ENCODE measurements around the gene TUT1.
A peak's percentile ranks its signal among the peaks of the same experiment; 100 is the strongest.
"Not testable (repeated sequence)": the region's sequence is repeated elsewhere in the genome, so short reads cannot be mapped to it uniquely, and the experiment has no call there.

Gene TUT1

GRCh38 chr11:62591448-62592145 is at the start of gene TUT1:
Gene TUT1 (minus strand): TSS chr11:62591523. CDS start chr11:62591485, 38 bp downstream.
- peak; percentile 88 to 98 for DNase-seq (ENCODE audit: low read depth in 1 of 2, low spot score in 1 of 2)

- DNase-seq (ENCODE audit: low read depth in 1 of 2, low spot score in 1 of 2), result no peak
Measured at GRCh38 chr11:62632492-62632891, 41.2 kb upstream of the TUT1 start.

DNA sequence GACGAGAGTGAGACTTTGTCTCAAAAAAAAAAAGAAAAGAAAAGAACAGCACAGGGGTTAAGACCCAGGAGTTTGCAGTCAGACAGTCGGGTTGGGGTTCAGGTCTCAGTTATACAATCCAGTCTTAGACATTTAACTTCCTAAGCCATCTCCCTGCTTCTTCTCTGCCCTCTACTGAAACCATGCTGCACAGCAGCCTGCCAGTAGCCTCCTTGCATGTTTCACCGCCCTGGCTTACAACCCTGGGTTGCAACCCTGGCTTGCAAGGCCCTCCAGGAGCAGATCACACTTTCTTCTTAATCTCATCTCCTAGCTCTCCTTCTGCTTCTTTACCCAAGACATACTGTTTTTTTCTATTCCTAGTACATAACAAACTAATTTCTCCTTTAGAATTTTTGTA is 36.4 kb upstream of the TUT1 start:
- no peak for DNase-seq (ENCODE audit: low read depth in 1 of 2, low spot score in 1 of 2)

DNA sequence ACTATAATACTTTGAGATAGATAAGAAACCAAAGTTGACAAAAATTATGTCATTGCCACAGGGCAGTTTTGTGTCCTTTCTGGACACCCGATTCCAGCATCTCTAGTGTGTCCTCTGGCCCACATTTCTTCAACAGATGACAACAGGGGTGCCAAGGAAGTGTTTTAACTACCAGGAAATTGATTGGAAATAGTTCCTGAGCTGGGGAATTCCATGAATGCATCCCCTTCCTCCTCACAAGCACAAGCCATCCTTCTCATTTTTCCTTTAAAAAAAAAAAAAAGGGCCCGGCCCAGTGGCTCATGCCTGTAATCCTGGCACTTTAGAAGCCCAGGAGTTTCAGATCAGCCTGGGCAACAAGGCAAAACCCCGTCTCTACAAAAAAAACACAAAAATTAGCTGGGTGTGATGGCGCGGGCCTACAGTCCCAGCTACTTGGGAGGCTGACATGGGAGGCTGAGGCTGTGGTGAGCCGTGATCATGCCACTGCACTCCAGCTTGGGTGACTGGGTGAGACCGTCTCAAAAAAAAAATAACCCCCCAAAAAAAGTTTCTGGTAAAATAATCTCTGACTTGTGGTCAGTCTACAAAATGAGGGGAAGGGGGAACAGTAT is 31.3 kb upstream of the TUT1 start:
- DNase-seq (ENCODE audit: low read depth in 1 of 2, low spot score in 1 of 2), result no peak

DNA sequence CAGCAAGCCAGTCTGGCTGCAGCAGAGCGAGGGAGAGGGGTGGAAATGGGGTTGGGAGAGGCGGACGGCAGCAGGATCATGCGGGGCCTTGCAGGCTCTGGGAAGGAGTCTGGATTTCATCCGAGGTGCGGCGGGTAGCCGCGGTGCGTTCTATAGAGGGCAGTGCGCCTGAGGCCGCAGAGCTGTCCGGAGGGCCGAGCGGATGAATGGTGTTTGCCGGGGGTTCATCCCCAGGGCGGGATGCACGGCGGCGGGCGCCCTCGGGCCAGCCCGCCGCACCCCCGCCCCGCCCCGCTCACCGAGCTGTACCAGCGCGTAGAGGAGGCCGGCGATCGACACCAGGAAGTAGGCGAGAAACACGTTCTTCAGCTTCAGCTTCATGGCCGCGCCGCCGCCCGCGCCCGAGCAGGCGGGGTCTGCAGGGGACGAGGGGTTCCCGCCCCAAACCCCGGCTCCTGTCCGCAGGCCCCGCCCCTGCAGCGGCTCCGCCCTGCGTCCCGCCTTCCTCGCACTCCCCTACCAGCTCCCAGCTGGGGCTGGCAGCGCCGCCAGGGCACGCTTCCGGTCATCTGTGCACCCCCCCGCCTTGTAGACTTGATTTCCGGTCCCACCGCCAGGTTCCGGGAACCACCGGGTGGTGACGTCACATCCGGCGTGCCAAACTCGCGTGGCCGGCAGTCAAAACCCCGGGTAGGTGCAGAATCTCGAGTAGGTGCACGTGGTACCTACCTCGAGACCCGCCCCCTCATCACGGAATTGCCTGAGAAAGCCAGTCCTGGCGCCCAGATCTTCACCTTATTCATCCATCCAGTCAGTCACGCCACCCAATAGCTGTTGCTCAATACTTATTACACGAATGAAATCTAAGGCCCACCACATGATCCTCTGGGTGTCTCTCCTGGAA is 30.5 kb upstream of the TUT1 start, which contains the start of gene B3GAT3:
Gene B3GAT3, minus strand, starts transcription at position 420 of the 904 bp plus-strand sequence. Its CDS starts 39 bp downstream, at position 381.
- DNase-seq (ENCODE audit: low read depth in 1 of 2, low spot score in 1 of 2), result peak; percentile 93 to 97

DNA sequence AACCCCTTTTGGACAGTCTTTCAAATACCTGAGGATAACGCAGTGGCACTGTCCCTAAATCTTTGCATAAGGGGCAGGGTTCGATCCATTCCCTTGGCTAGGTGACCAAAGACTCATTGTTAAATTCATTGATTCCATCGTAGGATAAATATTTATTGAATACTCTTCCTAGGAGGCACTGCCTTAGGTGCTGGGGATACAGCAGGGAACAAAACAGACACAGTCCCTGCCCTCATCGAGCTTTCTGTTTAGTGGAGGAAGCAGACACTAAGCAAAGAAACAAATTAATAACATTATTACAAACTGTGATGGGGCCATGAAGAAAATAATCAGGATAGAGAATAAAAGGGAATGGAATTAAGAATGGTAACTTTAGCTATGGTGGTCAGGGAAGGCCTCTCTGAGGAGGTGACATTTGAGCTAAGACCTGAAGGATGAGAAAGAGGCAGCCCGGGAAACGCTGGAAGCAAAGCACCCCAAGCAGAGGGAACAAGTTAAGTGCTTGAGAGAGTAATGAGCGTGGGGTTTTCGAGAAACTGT is 29.8 kb upstream of the TUT1 start:
- DNase-seq (ENCODE audit: low read depth in 1 of 2, low spot score in 1 of 2), result no peak

DNA sequence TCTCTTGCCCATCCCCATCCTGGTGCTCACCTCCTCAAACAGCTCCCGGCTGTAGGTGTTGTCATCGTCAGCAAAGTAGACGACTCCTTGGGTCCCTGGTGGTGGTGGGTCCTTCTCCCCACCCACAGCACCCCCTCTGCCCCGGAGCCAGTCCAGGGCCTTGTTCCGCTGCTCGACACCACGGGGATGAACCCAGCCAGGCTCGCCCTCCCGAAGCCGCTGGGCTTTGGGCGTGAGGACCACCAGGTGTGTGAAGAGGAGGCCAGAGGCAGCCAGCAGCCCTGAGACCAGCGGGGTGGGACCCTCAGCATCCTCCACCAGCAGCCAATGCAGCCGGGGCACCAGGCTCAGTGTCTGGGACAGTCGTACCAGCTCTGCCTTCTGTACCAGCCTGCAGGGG is 25.6 kb upstream of the TUT1 start:
- DNase-seq (ENCODE audit: low read depth in 1 of 2, low spot score in 1 of 2), result not testable (repeated sequence)

GRCh38 chr11:62615521-62615920 is 24.2 kb upstream of the TUT1 start:
- DNase-seq (ENCODE audit: low read depth in 1 of 2, low spot score in 1 of 2), result no peak

DNA sequence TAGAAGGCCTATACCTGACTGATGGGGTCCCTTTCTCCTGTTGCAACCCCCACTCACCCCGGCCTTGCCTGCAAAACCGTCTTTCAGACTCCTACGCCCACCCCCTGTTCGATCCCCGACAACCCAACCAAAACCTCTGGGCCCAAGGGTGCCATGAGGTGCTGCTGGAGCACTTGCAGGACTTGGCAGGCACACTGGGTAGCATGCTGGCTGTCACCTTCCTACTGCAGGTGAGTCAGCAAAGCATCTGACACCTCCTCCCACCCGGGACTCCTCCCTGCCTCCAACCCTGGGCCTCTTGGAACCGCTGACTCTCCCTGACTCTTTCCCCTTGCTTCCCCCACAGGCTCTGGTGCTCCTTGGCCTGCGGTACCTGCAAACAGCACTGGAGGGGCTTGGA is 23.0 kb upstream of the TUT1 start:
- peak in 1 of 2 donors; percentile 56 for DNase-seq (ENCODE audit: low read depth in 1 of 2, low spot score in 1 of 2)

DNA sequence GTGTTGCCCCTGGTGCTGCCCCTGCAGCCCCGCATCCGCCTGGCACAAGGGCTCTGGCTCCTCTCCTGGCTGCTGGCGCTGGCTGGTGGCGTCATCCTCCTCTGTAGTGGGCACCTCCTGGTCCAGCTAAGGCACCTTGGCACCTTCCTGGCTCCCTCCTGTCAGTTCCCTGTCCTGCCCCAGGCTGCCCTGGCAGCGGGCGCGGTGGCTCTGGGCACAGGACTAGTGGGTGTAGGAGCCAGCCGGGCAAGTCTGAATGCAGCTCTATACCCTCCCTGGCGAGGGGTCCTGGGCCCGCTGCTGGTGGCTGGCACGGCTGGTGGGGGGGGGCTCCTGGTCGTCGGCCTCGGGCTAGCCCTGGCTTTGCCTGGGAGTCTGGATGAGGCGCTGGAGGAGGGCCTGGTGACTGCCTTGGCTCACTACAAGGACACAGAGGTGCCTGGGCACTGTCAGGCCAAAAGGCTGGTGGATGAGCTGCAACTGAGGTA is 22.0 kb upstream of the TUT1 start:
- no peak for DNase-seq (ENCODE audit: low read depth in 1 of 2, low spot score in 1 of 2)

DNA sequence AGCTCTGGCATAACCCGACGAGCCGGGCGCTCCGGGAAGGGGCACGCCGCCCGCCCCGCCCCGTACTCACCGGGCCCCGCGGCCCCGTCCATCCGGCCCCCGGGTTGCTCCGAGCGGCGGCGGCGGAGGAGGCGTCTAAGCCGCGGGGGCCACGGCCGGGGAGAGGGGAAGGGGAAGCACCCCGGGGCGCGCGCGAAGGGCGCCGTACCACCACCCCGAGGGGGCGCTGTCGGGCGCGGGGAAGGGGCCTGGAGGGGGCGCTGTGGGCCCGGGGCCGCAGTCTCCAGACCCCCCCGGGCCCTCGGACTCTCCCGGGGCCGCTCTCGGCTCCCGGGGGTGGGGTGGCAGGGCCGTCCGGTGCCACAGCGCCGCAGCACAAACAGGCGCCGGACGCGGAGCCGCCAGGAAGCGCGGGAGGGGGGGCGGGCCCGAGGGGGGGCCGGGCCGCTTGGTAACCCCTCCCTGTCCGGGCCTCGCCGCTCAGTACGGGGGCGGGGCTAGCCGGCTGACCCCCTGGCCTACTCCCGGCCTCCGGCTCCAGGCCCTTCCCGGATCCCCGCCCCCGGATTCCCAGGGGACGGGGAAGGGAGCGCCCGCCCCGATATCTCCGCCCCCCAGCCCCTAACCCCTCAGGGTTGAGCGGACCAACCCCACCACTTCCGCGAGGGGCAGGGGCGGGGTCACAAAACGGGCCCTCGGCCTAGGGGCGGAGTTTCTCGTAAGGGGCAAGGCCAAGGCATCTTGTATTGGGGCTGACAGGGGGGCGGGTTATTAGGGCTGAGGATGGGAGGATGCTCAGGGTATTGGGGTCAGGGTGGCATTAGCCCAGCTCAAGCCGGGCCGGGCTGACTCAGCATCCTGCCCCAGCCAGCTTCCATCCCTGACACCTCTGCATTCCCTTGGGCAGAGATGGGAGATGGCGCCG is 21.3 kb upstream of the TUT1 start, which contains the start of the genes EML3 and ROM1:
Gene EML3, minus strand, starts transcription at position 410 of the 925 bp plus-strand sequence. Its CDS starts 318 bp downstream, at position 92.
Gene ROM1, plus strand, starts transcription at position 892 of the 925 bp plus-strand sequence. Its CDS starts 25 bp downstream, at position 917.
- DNase-seq (ENCODE audit: low read depth in 1 of 2, low spot score in 1 of 2), result peak; percentile 79 to 80

DNA sequence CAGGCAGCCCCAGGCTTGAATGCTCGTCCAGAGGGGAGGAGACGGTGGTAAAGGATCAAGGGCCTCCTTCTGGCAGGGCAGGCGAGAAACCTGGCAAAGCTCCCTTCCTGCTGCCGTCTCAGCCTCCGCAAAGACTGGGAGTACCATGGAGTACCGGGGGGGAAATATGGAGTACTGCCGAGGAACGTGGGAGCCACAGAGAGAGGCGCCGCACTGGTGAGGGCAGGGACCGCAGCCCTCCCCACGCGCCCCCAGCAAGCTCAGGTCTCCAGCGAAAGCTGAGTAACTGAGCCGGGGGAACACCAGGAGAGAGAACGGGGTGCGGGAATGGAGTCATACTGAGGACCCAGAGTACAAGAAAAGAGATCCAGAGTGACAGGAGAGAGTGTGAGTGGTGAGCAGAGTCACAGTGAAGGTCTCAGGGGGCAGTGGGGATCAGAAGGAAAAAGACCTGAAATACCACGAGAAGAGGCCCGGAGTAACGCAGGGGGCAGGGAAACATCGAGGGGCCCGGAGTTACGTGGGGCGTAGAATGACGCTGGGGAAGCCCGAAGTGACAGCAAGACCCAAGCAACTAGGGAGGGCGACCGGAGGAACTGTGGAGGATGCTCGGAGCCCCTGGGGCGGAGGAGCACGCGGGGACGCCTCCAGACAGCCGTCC is 20.5 kb upstream of the TUT1 start:
- peak in 1 of 2 donors; percentile 51 for DNase-seq (ENCODE audit: low read depth in 1 of 2, low spot score in 1 of 2)

GRCh38 chr11:62610814-62611704 is 19.7 kb upstream of the TUT1 start:
- DNase-seq (ENCODE audit: low read depth in 1 of 2, low spot score in 1 of 2), result no peak

DNA sequence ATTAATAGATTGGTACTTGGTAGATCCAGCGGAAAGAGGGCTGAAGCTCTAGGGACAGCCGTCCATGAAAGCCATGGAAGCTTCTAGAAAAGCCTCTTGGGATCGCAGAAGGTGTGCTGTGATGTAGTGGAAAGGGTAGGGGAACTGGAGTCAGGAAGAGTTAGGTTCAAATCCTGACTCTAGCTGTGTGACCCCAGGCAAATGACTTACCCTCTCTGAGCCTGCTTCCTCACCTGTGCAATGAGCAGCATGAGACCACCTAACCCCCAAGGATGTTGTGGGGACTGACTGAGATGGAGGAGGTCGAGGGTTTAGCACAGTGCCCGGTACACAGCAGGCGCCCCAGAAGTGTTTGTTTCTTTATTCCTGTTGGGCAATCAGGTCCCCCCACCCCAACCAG is 19.1 kb upstream of the TUT1 start:
- no peak for DNase-seq (ENCODE audit: low read depth in 1 of 2, low spot score in 1 of 2)

- no peak for DNase-seq (ENCODE audit: low read depth in 1 of 2, low spot score in 1 of 2)
Measured at GRCh38 chr11:62608776-62609175, 17.5 kb upstream of the TUT1 start.

DNA sequence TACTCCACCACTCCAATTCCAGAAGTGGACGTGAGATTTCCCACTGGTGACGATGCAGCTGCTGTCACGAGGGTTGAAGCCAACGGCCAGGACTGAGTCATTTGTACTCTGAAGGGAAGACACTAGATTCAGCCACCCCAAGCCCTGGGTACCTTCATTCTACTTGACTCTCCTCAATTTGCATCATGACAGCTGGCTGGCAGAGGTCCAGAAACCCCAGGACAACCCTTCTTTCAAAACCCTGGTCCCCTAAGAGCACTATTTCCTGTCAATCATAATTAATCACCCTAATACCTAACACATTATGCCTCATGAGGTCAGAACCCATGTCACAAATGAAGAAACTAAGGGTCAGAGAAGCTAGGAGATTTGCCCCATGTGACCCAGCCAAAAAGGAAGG is 16.4 kb upstream of the TUT1 start:
- DNase-seq (ENCODE audit: low read depth in 1 of 2, low spot score in 1 of 2), result no peak

GRCh38 chr11:62605902-62606301 is 14.6 kb upstream of the TUT1 start:
- no peak for DNase-seq (ENCODE audit: low read depth in 1 of 2, low spot score in 1 of 2)

- DNase-seq (ENCODE audit: low read depth in 1 of 2, low spot score in 1 of 2), result no peak
Measured at GRCh38 chr11:62605467-62605866, 14.1 kb upstream of the TUT1 start.
